ENCODE results near the gene ZNF586. TPM values are rescaled to one million over a fixed set of nuclear protein-coding genes. Genes with fewer than 3 reads are reported as not detected.
"Not testable (repeated sequence)": the region's sequence is repeated elsewhere in the genome, so short reads cannot be mapped to it uniquely, and the experiment has no call there.

The ZNF586 gene
- total RNA-seq = 1 to 10 TPM; 9.3 to 9.5 TPM
- long read RNA-seq, partial matches to known transcripts = 0 of 4 reads
- long read RNA-seq, other reads (novel, unspliced or antisense) = 4 of 4 reads

DNA sequence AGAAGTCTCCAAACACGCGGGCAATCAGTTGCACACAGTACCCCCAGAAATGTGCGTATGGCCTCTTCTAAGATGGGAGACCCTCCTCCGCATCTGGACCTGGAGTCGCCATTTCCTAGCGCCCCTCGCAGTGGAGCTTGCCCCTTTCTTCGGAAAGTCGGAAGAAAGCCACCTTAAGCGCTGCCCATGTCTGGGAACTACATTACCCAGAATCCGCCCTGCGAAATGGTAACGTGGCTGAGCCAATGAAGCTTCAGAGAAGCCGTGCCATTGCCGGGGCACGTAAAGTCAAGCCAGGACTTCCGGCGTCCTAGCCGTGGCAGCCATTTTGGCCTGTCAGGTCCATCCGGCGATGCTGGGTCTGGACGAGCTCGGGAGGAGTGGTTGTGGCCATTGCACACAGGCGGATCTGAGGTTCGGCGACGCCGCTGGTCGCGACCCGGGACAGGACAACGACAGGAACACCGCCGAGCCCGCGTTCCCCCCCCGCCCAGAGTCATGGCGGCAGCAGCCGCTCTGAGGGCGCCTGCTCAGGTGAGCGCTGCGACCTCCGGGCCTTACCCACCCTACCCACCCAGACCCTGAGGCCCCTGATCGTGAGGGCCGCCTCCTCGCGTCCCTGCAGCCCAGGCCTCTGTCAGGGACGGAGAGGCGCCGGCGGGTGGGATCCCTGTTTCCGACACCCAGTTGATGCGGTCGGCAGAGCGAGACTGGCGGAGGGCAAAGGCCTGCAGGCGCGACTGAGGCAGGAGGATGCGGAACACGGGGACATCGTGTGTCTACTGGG lies at the start of gene ZNF586:
TSS of gene ZNF586 (plus strand) at position 332 of the 787 bp plus-strand sequence. CDS start at position 499, 167 bp downstream.
- DNase-seq (peak; percentile 94), ATAC-seq (peak; percentile 99)
- intact Hi-C loops (cut with DNase I) = no loop called here

- intact Hi-C loops (cut with DNase I) = no loop called here
- no peak for DNase-seq
- no peak for ATAC-seq
Observed at GRCh38 chr19:57719901-57720519, 49.5 kb upstream of the ZNF586 start.

GRCh38 chr19:57720878-57721277 lies 48.6 kb upstream of the ZNF586 start:
- intact Hi-C loops (cut with DNase I) = no loop called here
- no peak for ATAC-seq
- no peak for DNase-seq

- ATAC-seq = peak; percentile 61 to 86
- intact Hi-C loops (cut with DNase I) = loop anchor here in 1 of 2 donors (5.0 kb wide), 1 partner anchor 164 kb away; no protein-coding TSS in a partner anchor
- peak; percentile 60 for DNase-seq
Observed at GRCh38 chr19:57738320-57738719, 31.2 kb upstream of the ZNF586 start.

GRCh38 chr19:57738770-57739169 lies 30.7 kb upstream of the ZNF586 start:
- not testable (repeated sequence) for ATAC-seq, DNase-seq
- intact Hi-C loops (cut with DNase I) = loop anchor here in 1 of 2 donors (5.0 kb wide), 1 partner anchor 164 kb away; no protein-coding TSS in a partner anchor

DNA sequence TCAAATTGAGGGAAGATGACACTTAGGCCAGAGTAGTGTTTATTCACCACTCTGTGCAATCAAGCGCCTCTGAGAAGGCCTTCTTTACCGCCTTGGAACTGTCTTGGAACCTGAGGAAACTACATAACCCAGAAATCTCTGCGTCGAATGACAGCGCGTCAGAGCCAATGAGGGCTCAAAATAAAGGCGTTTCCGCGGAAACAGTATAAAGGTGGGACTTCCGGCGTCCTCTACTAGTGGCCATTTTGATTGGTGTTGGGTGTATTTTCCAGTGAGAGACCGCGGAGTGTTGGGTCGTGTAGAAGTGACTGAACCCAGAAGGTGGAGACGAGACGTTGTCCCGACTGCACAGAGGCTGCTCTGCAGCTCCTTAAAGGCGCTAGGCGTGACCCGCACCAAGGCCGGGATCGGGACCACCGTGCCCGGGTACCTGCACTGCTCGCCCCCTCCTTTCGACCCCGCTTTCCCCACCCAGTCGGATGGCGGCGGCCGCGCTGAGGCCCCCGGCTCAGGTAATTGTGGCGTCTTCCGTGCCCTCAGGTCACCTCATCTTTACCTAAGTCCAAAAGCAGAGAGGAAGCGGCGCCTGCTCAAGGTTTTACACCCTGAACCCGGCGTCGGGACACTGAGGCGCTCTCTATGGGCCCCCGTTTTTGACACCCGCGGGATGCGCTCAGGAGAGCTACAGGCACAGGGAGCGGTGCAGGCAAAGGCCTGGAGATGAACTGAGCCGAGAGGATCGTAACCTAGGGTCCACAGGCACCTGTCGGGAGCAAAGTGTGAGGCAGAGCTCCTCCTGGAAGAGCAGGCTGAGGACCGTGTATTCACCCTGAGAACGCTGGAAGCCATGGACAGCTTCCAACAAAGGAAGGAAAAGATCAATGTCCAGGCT lies 22.6 kb upstream of the ZNF586 start, which contains the start of gene ZNF776:
TSS of gene ZNF776 (plus strand) at position 236 of the 892 bp plus-strand sequence. CDS start at position 480, 244 bp downstream.
- peak; percentile 86 for DNase-seq
- peak; percentile 98 to 99 for ATAC-seq
- intact Hi-C loops (cut with DNase I) = loop anchor here in 1 of 2 donors (10.0 kb wide), 1 partner anchor 408 kb away; the partner anchor contains the start of gene ZNF329

- peak in 1 of 2 donors; percentile 7 for ATAC-seq
- intact Hi-C loops (cut with DNase I) = loop anchor here in 1 of 2 donors (10.0 kb wide), 1 partner anchor 407 kb away; the partner anchor contains the start of gene ZNF329
- DNase-seq = no peak
Observed at GRCh38 chr19:57747472-57747807, 22.0 kb upstream of the ZNF586 start.

- ATAC-seq = no peak
- DNase-seq = no peak
- intact Hi-C loops (cut with DNase I) = loop anchor here in 1 of 2 donors (10.0 kb wide), 1 partner anchor 407 kb away; the partner anchor contains the start of gene ZNF329
Observed at GRCh38 chr19:57748029-57748428, 21.4 kb upstream of the ZNF586 start.

GRCh38 chr19:57754091-57754673 lies 15.3 kb upstream of the ZNF586 start:
- intact Hi-C loops (cut with DNase I) = loop anchor here in 1 of 2 donors (10.0 kb wide), 1 partner anchor 401 kb away; the partner anchor contains the start of gene ZNF329
- DNase-seq (no peak), ATAC-seq (no peak)

DNA sequence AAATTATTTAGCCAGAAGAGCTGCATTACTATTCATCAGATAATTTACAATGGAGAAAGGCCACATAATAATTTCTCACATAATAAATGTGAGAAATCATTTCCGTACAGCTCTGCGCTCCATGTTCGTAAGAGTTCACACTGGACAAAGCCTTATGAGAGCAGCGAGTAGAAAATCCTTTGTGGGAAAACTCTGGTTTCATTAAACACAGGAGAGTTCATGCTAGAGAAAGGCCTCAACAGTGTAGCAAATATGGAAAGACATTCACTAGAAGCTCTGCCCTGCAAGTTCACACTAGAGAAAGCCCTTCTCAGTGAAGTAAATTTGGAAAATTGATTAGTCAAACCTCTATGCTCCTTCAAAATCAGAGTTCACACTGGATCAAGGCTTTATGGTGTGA lies 14.4 kb upstream of the ZNF586 start:
- DNase-seq (no peak), ATAC-seq (no peak)
- intact Hi-C loops (cut with DNase I) = loop anchor here in 1 of 2 donors (10.0 kb wide), 1 partner anchor 400 kb away; the partner anchor contains the start of gene ZNF329

GRCh38 chr19:57757941-57758340 lies 11.5 kb upstream of the ZNF586 start:
- intact Hi-C loops (cut with DNase I) = loop anchor here in 1 of 2 donors (10.0 kb wide), 1 partner anchor 397 kb away; the partner anchor contains the start of gene ZNF329
- DNase-seq (no peak), ATAC-seq (no peak)

- intact Hi-C loops (cut with DNase I) = loop anchor here in 1 of 2 donors (10.0 kb wide), 1 partner anchor 396 kb away; the partner anchor contains the start of gene ZNF329
- DNase-seq (no peak), ATAC-seq (no peak)
Observed at GRCh38 chr19:57759096-57759495, 10.4 kb upstream of the ZNF586 start.

- intact Hi-C loops (cut with DNase I) = no loop called here
- ATAC-seq = no peak
- DNase-seq = no peak
Observed at GRCh38 chr19:57771417-57771816, 1.9 kb downstream of the ZNF586 start.

DNA sequence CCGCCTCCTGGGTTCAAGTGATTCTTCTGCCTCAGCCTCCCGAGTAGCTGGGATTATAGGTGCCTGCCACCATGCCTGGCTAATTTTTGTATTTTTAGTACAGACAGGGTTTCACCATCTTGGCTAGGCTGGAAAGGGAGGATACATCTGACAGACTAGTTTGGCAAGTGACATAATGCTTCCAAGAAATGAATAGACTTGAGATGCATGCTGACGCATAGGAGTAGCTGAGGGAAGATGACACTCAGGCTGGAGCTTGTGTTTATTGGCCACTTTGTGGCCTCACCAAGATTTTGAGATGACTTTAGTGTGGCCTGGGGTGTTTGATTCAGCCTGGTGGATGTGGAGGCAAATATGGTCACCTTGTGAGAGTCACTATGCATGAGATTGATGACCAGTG lies 4.0 kb downstream of the ZNF586 start:
- ATAC-seq (no peak), DNase-seq (no peak)
- intact Hi-C loops (cut with DNase I) = no loop called here

GRCh38 chr19:57776764-57777296 lies 7.4 kb downstream of the ZNF586 start:
- ATAC-seq (no peak), DNase-seq (no peak)
- intact Hi-C loops (cut with DNase I) = no loop called here

DNA sequence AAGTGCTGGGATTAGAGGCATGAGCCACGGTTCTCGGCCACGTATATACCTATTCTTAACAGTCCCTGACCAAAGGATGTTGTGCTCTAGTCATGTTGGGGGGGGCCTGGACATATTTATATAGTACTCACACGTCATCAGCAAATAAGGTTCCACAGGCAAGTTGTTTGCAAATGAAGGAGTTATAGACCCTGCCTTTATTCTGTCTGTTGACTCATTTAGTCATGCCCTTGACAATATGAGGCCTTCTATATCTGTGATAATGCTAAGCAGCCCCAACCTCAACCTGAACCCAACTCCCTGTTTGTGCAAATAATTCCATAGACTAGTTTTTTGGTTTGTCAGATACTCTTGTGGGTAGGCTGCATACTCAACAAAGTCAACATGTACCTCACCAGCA lies 8.9 kb downstream of the ZNF586 start:
- intact Hi-C loops (cut with DNase I) = no loop called here
- ATAC-seq (no peak), DNase-seq (no peak)

- intact Hi-C loops (cut with DNase I) = no loop called here
- ATAC-seq (no peak), DNase-seq (no peak)
Observed at GRCh38 chr19:57779220-57779845, 9.9 kb downstream of the ZNF586 start.

- intact Hi-C loops (cut with DNase I) = no loop called here
- DNase-seq (no peak), ATAC-seq (peak in 1 of 2 donors; percentile 30)
Observed at GRCh38 chr19:57786286-57786685, 16.8 kb downstream of the ZNF586 start.
